SW480 (cell line): Measurements from ENCODE around the gene OSTC.

Source experiments
- DNase-seq: peaks from one replicate; pipeline ENCODE4 v3.0.0-alpha.2; 2016; ENCODE audit warnings: low spot score

Gene OSTC

DNA sequence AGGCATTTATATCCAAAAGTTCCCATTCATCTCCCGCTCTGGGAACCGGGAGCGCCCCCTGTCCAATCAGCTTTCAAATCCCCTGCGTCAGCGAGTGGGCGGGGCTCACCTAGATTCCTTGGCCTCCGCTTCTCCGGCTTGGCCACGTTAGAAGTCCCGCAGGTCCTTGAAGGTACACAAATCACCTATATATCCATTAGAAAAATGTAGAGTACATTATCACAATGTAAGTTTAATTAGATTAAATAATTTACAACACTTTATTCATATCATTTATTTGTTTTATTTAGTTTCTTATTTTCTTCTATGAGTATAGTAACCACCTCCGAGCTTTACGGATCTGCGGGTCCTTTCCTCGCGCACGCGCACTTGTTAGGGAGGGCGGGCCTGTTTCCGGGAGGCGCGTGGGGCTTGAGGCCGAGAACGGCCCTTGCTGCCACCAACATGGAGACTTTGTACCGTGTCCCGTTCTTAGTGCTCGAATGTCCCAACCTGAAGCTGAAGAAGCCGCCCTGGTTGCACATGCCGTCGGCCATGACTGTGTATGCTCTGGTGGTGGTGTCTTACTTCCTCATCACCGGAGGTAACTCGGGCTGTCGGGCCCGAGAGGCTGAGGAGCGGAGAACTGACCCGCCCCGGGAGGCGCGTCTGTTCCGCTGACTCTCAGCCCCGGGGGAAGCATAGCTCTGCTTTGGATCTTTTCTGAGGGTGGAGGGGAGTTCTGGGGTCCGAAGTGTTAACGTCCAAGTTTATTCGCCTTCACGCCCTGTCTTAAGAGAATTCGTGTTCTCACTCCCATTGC lies at the start of gene OSTC:
Gene OSTC (plus strand): TSS at position 388 of the 802 bp plus-strand sequence. CDS start 57 bp downstream, at position 445.
- DNase-seq = peak; percentile 92

DNA sequence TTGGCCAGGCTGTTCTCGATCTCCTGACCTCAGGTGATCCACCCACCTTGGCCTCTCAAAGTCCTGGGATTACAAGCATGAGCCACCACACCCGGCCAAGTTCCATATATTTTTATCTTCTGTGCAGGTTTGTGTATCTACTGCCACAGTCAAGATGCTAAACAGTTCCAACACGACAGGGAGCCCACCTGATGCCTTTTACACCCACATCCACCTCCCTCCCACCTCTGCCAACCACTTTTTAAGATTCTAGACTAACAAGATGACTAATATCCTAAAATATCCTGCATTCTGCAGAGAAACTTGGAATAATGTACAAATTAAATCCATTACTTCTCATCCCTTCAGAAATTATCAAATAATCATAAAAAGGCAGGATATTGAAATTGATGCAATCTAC lies 49.3 kb upstream of the OSTC start:
- no peak for DNase-seq

DNA sequence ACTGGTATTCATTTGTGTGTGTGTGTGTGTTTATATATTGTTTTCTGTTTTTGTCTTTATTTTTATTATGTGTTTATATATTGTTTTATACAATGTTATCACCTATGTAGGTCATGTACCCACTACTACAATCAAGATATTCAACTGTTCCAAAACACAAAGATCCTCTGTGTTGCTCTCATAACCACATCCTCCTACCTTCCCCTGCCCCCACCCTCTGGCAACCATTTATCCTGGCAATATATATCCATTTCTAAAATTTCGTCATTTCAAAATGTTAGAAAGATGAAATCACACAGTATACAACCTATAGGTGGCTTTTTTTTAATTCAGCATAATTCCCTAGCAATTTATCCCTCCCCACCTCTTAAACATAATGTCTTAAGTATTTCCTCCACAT lies 48.9 kb upstream of the OSTC start:
- DNase-seq = no peak

- DNase-seq = no peak
These were observed 48.2 kb upstream of the OSTC start for GRCh38 chr4:108602163-108602562.

DNA sequence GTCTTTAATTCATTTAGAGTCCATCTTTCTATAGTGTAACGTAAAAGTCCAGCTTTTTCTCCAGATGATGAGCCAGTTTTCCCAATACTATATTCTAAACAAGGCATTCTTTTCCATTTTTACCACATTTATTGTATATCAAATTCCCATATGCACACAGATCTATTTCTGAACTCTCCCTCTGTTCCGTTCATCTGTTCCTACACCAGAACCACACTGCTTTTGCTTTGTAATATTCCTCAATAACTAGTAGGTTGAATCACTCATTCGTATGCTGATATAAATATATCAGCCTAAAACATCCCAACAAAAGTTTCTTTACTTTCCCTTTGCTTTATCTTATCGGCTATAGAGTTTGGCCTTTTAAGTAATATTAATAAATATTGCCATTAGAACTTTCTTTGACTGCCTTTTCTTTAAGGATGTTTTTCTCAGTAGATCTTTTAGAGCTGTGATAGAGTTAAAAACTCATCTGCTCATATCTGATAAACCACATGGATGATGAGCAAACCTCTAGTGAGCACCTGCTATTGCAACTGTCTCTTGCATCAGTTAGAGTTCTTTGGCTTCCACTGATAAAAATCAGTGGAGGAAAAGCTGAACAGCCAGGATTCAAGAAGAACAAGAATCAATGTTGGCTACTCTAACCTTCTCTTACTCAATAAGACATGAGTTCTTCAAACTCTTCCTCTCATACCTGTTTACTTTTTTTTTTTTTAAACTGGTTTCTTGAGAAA lies 43.2 kb upstream of the OSTC start:
- no peak for DNase-seq

- DNase-seq = no peak
These were observed 39.0 kb upstream of the OSTC start for GRCh38 chr4:108611365-108611764.

DNA sequence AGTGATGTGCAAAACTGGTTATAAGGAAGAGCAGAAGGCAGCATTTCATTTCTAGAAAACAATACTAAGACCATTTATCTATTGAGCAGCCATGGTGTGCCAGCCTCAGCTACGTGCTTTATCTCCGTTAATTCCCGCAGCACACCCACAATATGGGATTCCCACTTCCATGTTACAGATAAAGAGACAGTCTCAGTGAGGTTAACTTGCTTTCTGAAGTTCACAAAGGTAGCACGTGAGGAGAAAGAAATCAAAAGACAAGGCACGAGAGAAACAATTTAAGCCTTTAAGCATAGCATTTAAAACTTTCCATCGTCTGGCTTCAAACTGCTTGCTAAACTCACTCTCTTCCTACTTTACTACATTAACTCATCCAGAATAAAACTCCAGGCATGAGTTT lies 38.0 kb upstream of the OSTC start:
- DNase-seq = no peak

DNA sequence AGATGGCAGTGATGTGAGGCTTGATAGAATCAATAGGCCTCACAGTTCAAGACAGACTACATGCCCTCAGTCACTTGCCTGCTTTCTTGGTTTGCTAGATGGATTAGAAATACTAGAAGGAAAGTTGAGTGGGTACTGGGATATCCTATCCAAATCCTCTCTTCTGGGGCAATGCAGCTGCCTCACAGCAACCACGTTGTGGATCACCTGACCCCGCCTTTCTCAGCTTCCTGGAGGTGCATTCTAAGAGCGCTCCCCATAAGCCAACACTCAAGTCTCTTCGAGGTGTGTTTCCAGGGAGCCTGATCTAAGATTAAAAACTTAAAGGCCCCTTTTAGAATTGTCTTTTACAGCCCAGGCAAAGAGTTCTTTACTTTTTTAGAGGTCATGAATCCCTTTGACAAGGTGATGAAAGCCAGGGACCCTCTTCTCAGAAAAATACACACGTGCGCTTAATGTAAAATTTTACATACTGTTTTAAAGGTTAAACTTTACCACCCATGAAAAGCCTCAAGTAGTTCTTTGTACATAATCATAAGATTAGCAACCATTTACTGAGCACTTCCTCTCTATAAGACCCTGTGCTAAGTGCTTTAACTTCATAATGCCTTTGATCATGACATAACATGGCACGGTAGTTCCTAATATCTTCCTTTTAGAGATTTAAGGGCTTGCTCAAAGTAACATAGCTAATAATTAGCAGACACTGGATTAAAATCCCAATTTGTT lies 30.9 kb upstream of the OSTC start:
- no peak for DNase-seq

GRCh38 chr4:108620101-108620932 lies 30.1 kb upstream of the OSTC start, which contains the start of gene RPL34:
Gene RPL34, plus strand, starts transcription at chr4:108620576. Its CDS starts 1,384 bp downstream, at chr4:108621960.
- DNase-seq = peak; percentile 97

DNA sequence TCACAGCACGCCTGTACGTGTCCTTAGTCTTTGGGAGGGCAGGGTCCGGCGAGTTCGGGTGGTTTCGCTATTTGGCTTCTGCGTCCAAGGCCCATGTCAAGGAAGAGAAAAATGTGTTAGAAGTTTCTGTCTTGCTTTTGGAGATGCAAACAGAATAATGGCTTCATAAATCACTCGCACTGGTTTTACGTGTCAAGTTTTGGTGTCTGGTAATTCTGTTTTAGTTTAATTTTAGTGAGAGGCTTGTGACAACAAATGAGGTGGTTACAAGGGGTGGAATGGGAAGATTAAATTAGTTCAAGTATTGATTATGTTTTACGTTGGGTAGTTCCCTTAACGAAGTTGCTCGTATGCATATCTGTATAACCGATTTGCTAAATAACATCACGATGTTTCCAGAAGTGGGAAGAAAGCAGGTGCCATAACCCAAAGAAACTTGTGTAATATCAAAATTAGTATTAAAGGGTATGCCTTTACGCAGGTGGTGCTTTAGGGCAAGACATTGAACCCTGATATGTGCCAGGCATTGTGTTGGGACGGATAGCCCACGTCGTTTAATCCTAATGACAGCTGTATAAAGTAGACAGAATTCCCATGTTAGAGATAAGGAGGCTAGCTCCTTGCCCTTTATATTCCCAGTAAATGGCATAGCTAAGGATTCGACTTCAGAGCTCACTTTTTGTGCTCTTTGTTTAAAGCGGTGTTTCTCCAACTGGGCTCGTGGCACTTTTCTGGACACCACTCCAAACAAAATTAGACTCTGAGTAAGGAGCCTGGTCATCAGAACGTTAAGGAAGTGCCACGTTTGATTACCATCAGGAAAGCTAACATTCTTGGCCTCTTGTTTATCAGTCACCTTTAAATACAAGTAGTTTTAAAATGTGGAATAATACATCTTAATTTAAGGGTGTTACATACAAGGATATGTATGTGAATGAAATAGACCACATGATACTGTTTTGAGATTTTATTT lies 29.2 kb upstream of the OSTC start:
- no peak for DNase-seq

DNA sequence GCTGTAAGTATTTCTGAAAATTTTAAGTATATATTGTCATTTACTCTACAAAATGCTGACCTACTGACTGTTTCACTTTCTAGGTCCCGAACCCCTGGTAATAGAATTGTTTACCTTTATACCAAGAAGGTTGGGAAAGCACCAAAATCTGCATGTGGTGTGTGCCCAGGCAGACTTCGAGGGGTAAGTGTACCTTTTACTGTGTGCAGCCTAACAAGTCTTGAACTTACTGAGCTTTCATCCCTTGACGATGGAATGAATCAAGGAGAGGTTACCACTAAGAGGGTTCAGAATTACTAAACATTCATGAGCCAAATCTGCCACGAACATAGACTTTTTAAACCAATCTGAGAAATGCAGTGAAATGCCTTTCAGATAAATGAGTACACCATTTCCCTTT lies 28.4 kb upstream of the OSTC start:
- DNase-seq = no peak

GRCh38 chr4:108622828-108623227 lies 27.6 kb upstream of the OSTC start:
- no peak for DNase-seq

DNA sequence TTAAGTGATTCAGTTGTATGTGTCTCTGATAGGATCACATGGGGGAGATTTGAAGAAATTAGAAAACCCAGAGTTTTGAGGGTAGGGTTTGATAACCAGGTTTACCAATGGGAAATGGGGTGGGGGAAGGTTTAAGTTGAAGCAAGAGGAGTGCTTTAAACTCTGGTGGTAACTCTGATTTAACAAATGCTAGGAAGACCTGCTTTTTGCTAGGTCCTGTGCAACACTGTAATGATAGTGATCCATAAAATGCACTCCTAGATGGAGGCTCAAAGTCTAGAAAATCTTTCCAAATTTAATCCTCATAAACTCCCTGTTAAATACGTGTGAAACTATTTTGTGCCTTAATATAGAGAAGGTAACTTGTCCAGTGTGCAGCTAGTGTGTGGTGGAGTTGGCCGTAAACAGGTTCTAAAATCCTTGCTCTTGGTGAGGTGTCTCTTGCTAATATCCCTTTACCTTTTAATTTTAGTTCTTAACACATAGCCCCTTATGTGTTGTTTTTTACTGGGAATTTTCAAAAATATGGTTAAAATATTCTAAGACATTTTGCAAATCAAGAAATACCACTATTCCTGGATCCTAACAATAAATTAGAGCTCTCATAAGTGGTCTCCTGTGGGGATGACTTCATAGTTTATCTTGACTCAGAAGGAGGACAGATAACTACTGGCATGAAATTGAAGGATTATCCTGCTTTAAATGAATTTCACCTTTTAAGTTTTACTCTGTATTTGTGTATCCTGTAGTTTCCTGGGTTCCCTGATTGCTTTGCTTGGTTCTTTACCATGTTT lies 25.9 kb upstream of the OSTC start:
- DNase-seq = no peak

GRCh38 chr4:108626056-108626455 lies 24.3 kb upstream of the OSTC start:
- no peak for DNase-seq

DNA sequence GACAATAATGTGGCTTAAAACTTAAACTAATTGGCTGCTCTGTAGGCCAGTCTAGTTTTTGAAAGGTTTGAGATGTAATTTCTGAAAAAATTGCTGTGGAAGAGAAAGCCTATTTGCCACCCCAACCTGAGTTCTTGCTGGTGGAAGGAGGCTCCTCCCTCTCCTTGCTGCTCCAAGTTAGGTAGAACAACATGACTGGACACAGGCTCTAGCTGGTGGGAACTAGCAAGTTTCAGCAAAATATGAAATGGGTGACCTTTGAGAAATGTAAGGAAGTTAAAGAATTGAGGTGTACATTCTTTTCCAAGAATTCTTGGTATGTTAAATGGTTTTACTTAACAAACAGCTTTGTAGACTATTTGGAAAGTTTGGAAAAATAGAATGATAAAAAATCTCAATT lies 22.0 kb upstream of the OSTC start:
- no peak for DNase-seq

DNA sequence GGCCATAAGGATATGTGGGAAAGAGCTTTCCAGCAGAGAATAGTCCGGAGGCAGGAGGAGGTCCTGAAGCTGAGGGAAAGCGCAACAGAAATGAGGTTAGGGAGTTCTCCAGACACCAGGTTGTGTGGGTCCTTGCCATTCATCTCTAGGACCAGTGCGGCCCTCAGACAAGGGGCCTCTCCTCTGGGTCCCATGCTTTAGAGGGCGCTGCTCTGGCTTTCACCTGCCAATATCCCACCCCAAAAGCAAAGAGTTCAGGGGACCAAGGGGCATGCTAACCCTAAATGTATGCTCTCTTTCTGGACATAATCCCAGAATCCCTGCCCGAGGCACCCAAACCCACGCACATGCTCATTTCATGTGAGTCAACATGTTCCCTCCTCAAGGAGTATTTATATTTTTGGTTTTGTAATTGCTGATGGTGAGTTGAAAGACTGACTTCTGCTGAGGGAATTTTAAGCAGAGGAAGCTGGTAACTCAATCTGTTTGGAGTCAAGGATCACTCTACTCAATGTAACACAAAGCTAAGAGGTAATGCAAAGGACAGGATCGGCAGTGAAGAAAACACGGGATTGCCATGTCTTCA lies 15.2 kb upstream of the OSTC start:
- no peak for DNase-seq

DNA sequence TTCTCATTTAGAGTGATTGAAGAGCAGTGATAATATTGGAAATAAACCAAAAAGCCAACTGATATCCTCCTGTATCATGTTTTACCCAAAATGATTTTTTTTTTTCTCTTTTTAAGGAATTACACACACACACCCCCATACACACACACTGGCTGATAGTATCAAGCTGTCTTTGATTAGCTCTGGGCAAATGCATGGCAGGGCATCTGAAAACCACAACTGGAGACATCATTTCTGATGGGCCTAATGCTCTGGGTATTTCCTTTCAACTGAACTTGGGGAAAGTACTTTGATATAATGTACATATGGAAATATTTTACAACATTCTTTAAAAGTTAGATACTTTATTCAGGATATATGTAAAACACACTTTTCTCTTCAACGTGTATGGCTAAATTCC lies 14.2 kb upstream of the OSTC start:
- DNase-seq = no peak

DNA sequence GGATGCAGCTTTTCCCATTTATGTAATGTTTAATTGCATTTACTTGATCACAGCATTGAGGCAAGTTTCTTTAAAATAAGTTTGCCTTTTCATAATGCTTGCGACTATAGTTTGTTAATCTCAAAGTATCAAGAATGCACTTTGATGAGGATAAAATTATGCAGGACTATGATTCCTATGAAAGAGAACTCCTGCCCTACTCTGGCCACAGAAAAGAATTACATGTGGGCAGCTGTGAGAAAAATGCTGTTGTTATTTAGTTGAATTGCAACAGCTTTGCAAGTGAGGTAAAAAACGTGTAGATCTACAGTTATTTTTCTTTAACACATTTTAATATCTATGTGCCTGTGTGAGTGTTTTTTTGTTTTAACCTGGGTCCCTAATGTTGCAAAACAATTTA lies 12.5 kb upstream of the OSTC start:
- DNase-seq = no peak

- DNase-seq = no peak
These were observed 6.2 kb upstream of the OSTC start for GRCh38 chr4:108644237-108644636.
